GM18517 (cell line): ENCODE results near the gene NNMT.

Experiments
- ATAC-seq: cut with Tn5 transposase; IDR thresholded peaks from one replicate; pipeline ENCODE4 v1.9.1; 2021; ENCODE audit warnings: mild to moderate bottlenecking, moderate library complexity; ENCODE audit not compliant: unreplicated experiment

NNMT gene

GRCh38 chr11:114262681-114263512 lies 33.3 kb upstream of the NNMT start:
- ATAC-seq, result no peak

GRCh38 chr11:114263513-114264170 lies 32.6 kb upstream of the NNMT start:
- ATAC-seq, result no peak

- ATAC-seq, result no peak
Measured at GRCh38 chr11:114264381-114264780, 31.8 kb upstream of the NNMT start.

- ATAC-seq, result no peak
Measured at GRCh38 chr11:114265122-114265878, 30.9 kb upstream of the NNMT start.

- ATAC-seq, result no peak
Measured at GRCh38 chr11:114269498-114269897, 26.7 kb upstream of the NNMT start.

GRCh38 chr11:114270531-114271270 lies 25.5 kb upstream of the NNMT start:
- ATAC-seq, result no peak

- ATAC-seq, result no peak
Measured at GRCh38 chr11:114271316-114271715, 24.9 kb upstream of the NNMT start.

- no peak for ATAC-seq
Measured at GRCh38 chr11:114272311-114272710, 23.9 kb upstream of the NNMT start.

- no peak for ATAC-seq
Measured at GRCh38 chr11:114273071-114273470, 23.1 kb upstream of the NNMT start.

- no peak for ATAC-seq
Measured at GRCh38 chr11:114273890-114274635, 22.1 kb upstream of the NNMT start.

- ATAC-seq, result no peak
Measured at GRCh38 chr11:114274637-114275036, 21.6 kb upstream of the NNMT start.

GRCh38 chr11:114275280-114275679 lies 20.9 kb upstream of the NNMT start:
- no peak for ATAC-seq

GRCh38 chr11:114276077-114276476 lies 20.1 kb upstream of the NNMT start:
- no peak for ATAC-seq

- ATAC-seq, result no peak
Measured at GRCh38 chr11:114277637-114278341, 18.4 kb upstream of the NNMT start.

- no peak for ATAC-seq
Measured at GRCh38 chr11:114278342-114279065, 17.7 kb upstream of the NNMT start.

- ATAC-seq, result no peak
Measured at GRCh38 chr11:114279792-114280546, 16.2 kb upstream of the NNMT start.

GRCh38 chr11:114280696-114281095 lies 15.5 kb upstream of the NNMT start:
- no peak for ATAC-seq

GRCh38 chr11:114281388-114281956 lies 14.7 kb upstream of the NNMT start:
- no peak for ATAC-seq
